Spleen (tissue), 7 donors: ENCODE measurements around the gene ITPKB.

Experiments
- POLR2A ChIP-seq, 3 donors: fragments of 450-650 bp; IDR thresholded peaks; one replicate each; pipeline ENCODE4 v1.5.1; 2017; ENCODE audit warnings: antibody characterized with exemption in 3 of 3, mild to moderate bottlenecking in 1 of 3
- POLR2AphosphoS5 ChIP-seq, 3 donors: sonication (generic); formaldehyde crosslinking; IDR thresholded peaks; one replicate each; pipeline ENCODE4 v1.5.1; 2017; ENCODE audit warnings: antibody characterized with exemption in 3 of 3
- TF ChIP-seq, protein P1 (sequence below), 11 experiments: fragments of 200-600 bp in 7 of 11; fragments of 450-650 bp in 4 of 11; sonication (generic) in 4 of 11; IDR thresholded peaks in 8 of 11; conservative IDR thresholded peaks in 3 of 11; 1 replicate in 7 of 11; 2 replicates in 4 of 11; pipeline versions ENCODE4 v1.4.0 to v1.8.0; 2016 to 2021; ENCODE audit warnings: antibody characterized with exemption in 11 of 11, inconsistent platforms in 4 of 11, mild to moderate bottlenecking in 1 of 11
- donor health status: DM: no; HTN: no; CAD: no; lungs with moderate emphysema.
- donor health status: DM: no; HTN: no; CAD: no.
- donor health status: DM: no; HTN: no; CAD: no.

DNA sequence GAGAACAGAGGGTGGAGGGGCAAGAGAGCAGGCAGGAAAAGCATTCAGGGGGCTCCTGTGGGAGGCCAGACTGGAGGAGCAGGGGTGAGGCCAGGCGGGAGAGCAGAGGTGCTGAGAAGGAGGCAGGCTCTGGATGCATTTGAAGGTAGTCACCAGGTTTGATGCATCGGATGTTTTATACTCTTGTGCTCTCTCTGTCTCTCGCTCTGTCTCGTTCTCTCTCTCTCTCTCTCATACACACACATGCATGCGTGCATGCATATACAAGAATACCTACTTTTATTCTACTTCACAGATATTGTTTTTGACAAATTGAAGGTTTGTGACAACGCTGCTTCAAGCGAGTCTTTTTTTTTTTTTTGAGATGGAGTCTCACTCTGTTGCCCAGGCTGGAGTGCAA is 15.0 kb upstream of the ITPKB start:
- TF ChIP-seq POLR2AphosphoS5 (IDR thresholded peaks at IDR 0.05) (no peak), POLR2A (IDR thresholded peaks at IDR 0.05) (no peak)
- TF ChIP-seq, protein P1, sequence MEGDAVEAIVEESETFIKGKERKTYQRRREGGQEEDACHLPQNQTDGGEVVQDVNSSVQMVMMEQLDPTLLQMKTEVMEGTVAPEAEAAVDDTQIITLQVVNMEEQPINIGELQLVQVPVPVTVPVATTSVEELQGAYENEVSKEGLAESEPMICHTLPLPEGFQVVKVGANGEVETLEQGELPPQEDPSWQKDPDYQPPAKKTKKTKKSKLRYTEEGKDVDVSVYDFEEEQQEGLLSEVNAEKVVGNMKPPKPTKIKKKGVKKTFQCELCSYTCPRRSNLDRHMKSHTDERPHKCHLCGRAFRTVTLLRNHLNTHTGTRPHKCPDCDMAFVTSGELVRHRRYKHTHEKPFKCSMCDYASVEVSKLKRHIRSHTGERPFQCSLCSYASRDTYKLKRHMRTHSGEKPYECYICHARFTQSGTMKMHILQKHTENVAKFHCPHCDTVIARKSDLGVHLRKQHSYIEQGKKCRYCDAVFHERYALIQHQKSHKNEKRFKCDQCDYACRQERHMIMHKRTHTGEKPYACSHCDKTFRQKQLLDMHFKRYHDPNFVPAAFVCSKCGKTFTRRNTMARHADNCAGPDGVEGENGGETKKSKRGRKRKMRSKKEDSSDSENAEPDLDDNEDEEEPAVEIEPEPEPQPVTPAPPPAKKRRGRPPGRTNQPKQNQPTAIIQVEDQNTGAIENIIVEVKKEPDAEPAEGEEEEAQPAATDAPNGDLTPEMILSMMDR (IDR thresholded peaks at IDR 0.05 in 8 of 11, conservative IDR thresholded peaks at IDR 0.05 in 3 of 11): no peak
